H9 (cell line): ENCODE data around the gene MYDGF. TPM values are rescaled to one million over a fixed set of nuclear protein-coding genes. Genes with fewer than 3 reads are reported as not detected.

Experiments used
- DNase-seq: peaks from one replicate; pipeline ENCODE4 v3.0.0-alpha.2; 2017
- H2AFZ ChIP-seq: one replicate; pipeline ENCODE4 v1.6.1; 2013; ENCODE audit warnings: mild to moderate bottlenecking, low read length, control low read depth, moderate library complexity
- H2AK5ac ChIP-seq: 2 replicates; pipeline ENCODE4 v1.6.1; 2013; ENCODE audit warnings: low read length, control low read depth, mixed read lengths; ENCODE audit not compliant: insufficient read length
- H2BK120ac ChIP-seq: one replicate; pipeline ENCODE4 v1.6.1; 2013; ENCODE audit warnings: low read depth, mild to moderate bottlenecking, low read length, control low read depth, inconsistent platforms; ENCODE audit not compliant: poor library complexity, severe bottlenecking
- H2BK12ac ChIP-seq: 2 replicates; pipeline ENCODE4 v1.6.1; 2013; ENCODE audit warnings: low read length, control low read depth, mixed read lengths, low read depth; ENCODE audit not compliant: insufficient read length
- H2BK15ac ChIP-seq: 2 replicates; pipeline ENCODE4 v1.6.1; 2013; ENCODE audit warnings: low read depth, low read length, control low read depth
- H2BK20ac ChIP-seq: one replicate; pipeline ENCODE4 v1.6.1; 2013; ENCODE audit warnings: low read depth, mild to moderate bottlenecking, low read length, control low read depth, inconsistent platforms; ENCODE audit not compliant: poor library complexity, severe bottlenecking
- H2BK5ac ChIP-seq: 2 replicates; pipeline ENCODE4 v1.6.1; 2013; ENCODE audit warnings: low read length, control low read depth, mixed read lengths; ENCODE audit not compliant: insufficient read length
- H3K14ac ChIP-seq: 2 replicates; pipeline ENCODE4 v1.6.1; 2013; ENCODE audit warnings: low read length, control low read depth; ENCODE audit not compliant: insufficient read depth
- H3K18ac ChIP-seq: 2 replicates; pipeline ENCODE4 v1.6.1; 2013; ENCODE audit warnings: low read depth, mild to moderate bottlenecking, mixed read lengths, low read length, control low read depth; ENCODE audit not compliant: insufficient read length
- H3K23ac ChIP-seq: 2 replicates; pipeline ENCODE4 v1.6.1; 2013; ENCODE audit warnings: low read length, control low read depth, mixed read lengths, low read depth; ENCODE audit not compliant: insufficient read length
- H3K23me2 ChIP-seq: 2 replicates; pipeline ENCODE4 v1.6.1; 2013; ENCODE audit warnings: low read depth, mild to moderate bottlenecking, mixed read lengths, low read length, control low read depth; ENCODE audit not compliant: insufficient read length, poor library complexity, severe bottlenecking
- H3K27ac ChIP-seq: 2 replicates; pipeline ENCODE4 v1.5.1; 2013; ENCODE audit warnings: low read length, control low read depth, mixed read lengths, low read depth; ENCODE audit not compliant: insufficient read length
- H3K27me3 ChIP-seq: 2 replicates; pipeline ENCODE4 v1.6.1; 2013; ENCODE audit warnings: low read length, control low read depth, inconsistent platforms; ENCODE audit not compliant: insufficient read depth
- H3K4ac ChIP-seq: 2 replicates; pipeline ENCODE4 v1.6.1; 2013; ENCODE audit warnings: low read depth, mild to moderate bottlenecking, control low read depth, inconsistent platforms, low read length, moderate library complexity
- H3K4me1 ChIP-seq: 2 replicates; pipeline ENCODE4 v1.6.1; 2013; ENCODE audit warnings: low read length, control low read depth, inconsistent platforms; ENCODE audit not compliant: insufficient read depth
- H3K4me2 ChIP-seq: 2 replicates; pipeline ENCODE4 v1.6.1; 2013; ENCODE audit warnings: low read length, control low read depth, mixed read lengths; ENCODE audit not compliant: insufficient read length, insufficient read depth
- H3K56ac ChIP-seq: 2 replicates; pipeline ENCODE4 v1.6.1; 2013; ENCODE audit warnings: low read depth, mild to moderate bottlenecking, mixed read lengths, low read length, control low read depth; ENCODE audit not compliant: insufficient read length
- H3K79me1 ChIP-seq: 2 replicates; pipeline ENCODE4 v1.6.1; 2013; ENCODE audit warnings: low read depth, mild to moderate bottlenecking, moderate library complexity, low read length, control low read depth, inconsistent platforms; ENCODE audit not compliant: insufficient read depth, poor library complexity, severe bottlenecking
- H3K79me2 ChIP-seq: 2 replicates; pipeline ENCODE4 v1.6.1; 2013; ENCODE audit warnings: low read length, control low read depth, inconsistent platforms; ENCODE audit not compliant: insufficient read depth
- H3K9ac ChIP-seq: 2 replicates; pipeline ENCODE4 v1.6.1; 2013; ENCODE audit warnings: low read length, control low read depth, mixed read lengths; ENCODE audit not compliant: insufficient read length; ENCODE audit errors: extremely low read depth
- H3K9me3 ChIP-seq: one replicate; pipeline ENCODE4 v1.6.1; 2013; ENCODE audit warnings: low read depth, low read length, inconsistent platforms; ENCODE audit not compliant: control insufficient read depth
- H3T11ph ChIP-seq: one replicate; pipeline ENCODE4 v1.6.1; 2013; ENCODE audit warnings: mild to moderate bottlenecking, low read length, control low read depth, inconsistent platforms
- H4K20me1 ChIP-seq: one replicate; pipeline ENCODE4 v1.6.1; 2013; ENCODE audit not compliant: control insufficient read depth, insufficient read length, insufficient read depth
- H4K5ac ChIP-seq: 2 replicates; pipeline ENCODE4 v1.6.1; 2013; ENCODE audit warnings: low read depth, mild to moderate bottlenecking, mixed read lengths, low read length, control low read depth; ENCODE audit not compliant: insufficient read length
- H4K8ac ChIP-seq: replicated peaks from 2 replicates; pipeline ENCODE4 v1.6.1; 2013; ENCODE audit warnings: low read length, control low read depth, mixed read lengths, low read depth; ENCODE audit not compliant: insufficient read length
- H4K91ac ChIP-seq: 2 replicates; pipeline ENCODE4 v1.6.1; 2013; ENCODE audit warnings: low read depth, mild to moderate bottlenecking, moderate library complexity, mixed read lengths, low read length, control low read depth; ENCODE audit not compliant: insufficient read length
- H3K27ac Mint-ChIP-seq, 3 experiments: 2 replicates in 2 of 3; 3 replicates in 1 of 3; pipeline ENCODE4 v1.8.0; 2020 to 2021; ENCODE audit warnings: mixed read lengths in 3 of 3, mild to moderate bottlenecking in 1 of 3, moderate library complexity in 1 of 3
- H3K27me3 Mint-ChIP-seq: 2 replicates; pipeline ENCODE4 v1.8.0; 2021; ENCODE audit warnings: low read depth, mild to moderate bottlenecking, moderate library complexity, mixed read lengths
- H3K36me3 Mint-ChIP-seq, 3 experiments: 2 replicates in 2 of 3; 3 replicates in 1 of 3; pipeline ENCODE4 v1.8.0; 2020 to 2021; ENCODE audit warnings: low read depth in 3 of 3, mixed read lengths in 3 of 3; ENCODE audit not compliant: insufficient read depth in 1 of 3
- H3K4me1 Mint-ChIP-seq, 2 experiments: 2 replicates each; pipeline ENCODE4 v1.8.0; 2020; ENCODE audit warnings: mixed read lengths in 2 of 2
- H3K4me3 Mint-ChIP-seq, 2 experiments: 2 replicates in 1 of 2; 3 replicates in 1 of 2; pipeline ENCODE4 v1.8.0; 2020 to 2021; ENCODE audit warnings: mild to moderate bottlenecking in 2 of 2, mixed read lengths in 2 of 2, moderate library complexity in 1 of 2
- H3K9me3 Mint-ChIP-seq, 2 experiments: 2 replicates in 1 of 2; 3 replicates in 1 of 2; pipeline ENCODE4 v1.8.0; 2020; ENCODE audit warnings: mild to moderate bottlenecking in 2 of 2, mixed read lengths in 2 of 2, moderate library complexity in 1 of 2
- CTCF ChIP-seq: fragments of 200-600 bp; sonication (generic); conservative IDR thresholded peaks from 3 replicates; pipeline ENCODE4 v1.8.0; 2021; ENCODE audit warnings: antibody characterized with exemption, mild to moderate bottlenecking
- whole genome bisulfite sequencing: extraction: QIAGEN DNeasy Blood & Tissue Kit; methylation state at CpG from one replicate; pipeline ENCODE4 v1.1.7; 2013; ENCODE audit warnings: missing lambda C conversion rate, low lambda C conversion rate, mixed read lengths; ENCODE audit not compliant: insufficient read length; ENCODE audit errors: extremely low coverage; 5-methylcytosine and 5-hydroxymethylcytosine counted together
- total RNA-seq: library from RNA; stranded (reverse); gene quantifications from 2 replicates; pipeline ENCODE4 v1.2.1, GENCODE V29; 2021

MYDGF gene
- total RNA-seq, 1 experiment from 2014 or later = 43.4 TPM

GRCh38 chr19:4624301-4624700, 45.8 kb downstream of the MYDGF start:
- no CpG with 5 or more reads among the region's 5 CpGs for WGBS
- no peaks in the 10 kb centered on the region for H4K20me1 ChIP-seq
- no peak overlapping the region for H2BK15ac ChIP-seq
- H3K27me3 ChIP-seq = no peaks in the 10 kb centered on the region
- H2BK12ac ChIP-seq = peak overlapping the region; percentile 50
- H3K23me2 ChIP-seq = no peaks in the 10 kb centered on the region
- H3K9me3 ChIP-seq = no peaks in the 10 kb centered on the region
- H3K4ac ChIP-seq = no peak overlapping the region
- no peak overlapping the region for H4K91ac ChIP-seq
- no peak overlapping the region for H2AK5ac ChIP-seq
- no peak overlapping the region for H3K23ac ChIP-seq
- H3K14ac ChIP-seq = no peak overlapping the region
- H3K27ac ChIP-seq = no peak overlapping the region
- H3K4me1 Mint-ChIP-seq = peaks cover 7 to 27% of the 10 kb centered on the region in 2 experiments
- H3K79me2 ChIP-seq = no peaks in the 10 kb centered on the region
- H4K5ac ChIP-seq = no peak overlapping the region
- no peak for TF ChIP-seq CTCF
- H3T11ph ChIP-seq = no peak overlapping the region
- H3K18ac ChIP-seq = peak overlapping the region; percentile 75
- H3K27ac Mint-ChIP-seq = no peak overlapping the region; a peak in 1 of 7 replicates
- no peak overlapping the region for H3K56ac ChIP-seq
- H2BK120ac ChIP-seq = no peak overlapping the region
- no peaks in the 10 kb centered on the region for H3K4me1 ChIP-seq
- no peaks in the 10 kb centered on the region; a peak in 1 of 7 replicates for H3K36me3 Mint-ChIP-seq
- H3K79me1 ChIP-seq = no peaks in the 10 kb centered on the region
- no peak overlapping the region for H3K4me2 ChIP-seq
- no peak overlapping the region for H2BK20ac ChIP-seq
- H3K27me3 Mint-ChIP-seq = peaks cover 12% of the 10 kb centered on the region
- no peak for DNase-seq
- H3K9ac ChIP-seq = no peak overlapping the region
- H4K8ac ChIP-seq = no peak overlapping the region
- no peak overlapping the region for H2BK5ac ChIP-seq
- H3K9me3 Mint-ChIP-seq = 0 out of 5 replicates have a peak, but pooled peaks cover 0 to 3% of the 10 kb centered on the region in 2 experiments
- no peak overlapping the region for H3K4me3 Mint-ChIP-seq
- H2AFZ ChIP-seq = no peak overlapping the region
